Erythroblast (primary cell): Measurements from ENCODE around the gene PGC.

ENCODE experiments used
- DNase-seq, 2 experiments: peaks; one replicate each; lab custom pipeline; 2025; lab: John Stamatoyannopoulos, UW
- GATA1 ChIP-seq: IDR thresholded peaks from 2 replicates; pipeline ENCODE4 v1.6.1; 2011; ENCODE audit warnings: low read depth, mild to moderate bottlenecking, control low read depth, low read length, moderate library complexity
- POLR2A ChIP-seq: IDR thresholded peaks from 2 replicates; pipeline ENCODE4 v1.6.1; 2011; ENCODE audit warnings: mild to moderate bottlenecking, low read length

PGC gene

DNA sequence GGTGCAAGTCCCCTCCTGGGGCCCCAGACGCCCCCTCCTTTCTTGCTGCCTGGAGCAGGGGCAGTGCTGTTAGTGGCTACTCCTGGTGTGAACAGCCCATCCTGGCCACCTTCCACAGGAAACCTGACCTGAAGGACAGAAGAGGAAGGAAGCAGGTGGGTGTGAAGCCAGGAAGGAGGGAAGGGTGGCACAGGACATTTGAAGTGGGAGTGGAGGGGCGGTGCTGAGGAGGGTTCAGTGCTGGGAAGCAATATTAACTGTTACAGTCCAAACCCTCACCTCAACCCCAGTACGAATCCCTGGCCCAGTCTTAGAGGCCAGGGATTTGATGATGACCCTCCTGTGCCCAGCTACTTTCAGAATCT is 34.2 kb upstream of the PGC start:
- TF ChIP-seq POLR2A (no peak), GATA1 (no peak)
- DNase-seq: no peak

DNA sequence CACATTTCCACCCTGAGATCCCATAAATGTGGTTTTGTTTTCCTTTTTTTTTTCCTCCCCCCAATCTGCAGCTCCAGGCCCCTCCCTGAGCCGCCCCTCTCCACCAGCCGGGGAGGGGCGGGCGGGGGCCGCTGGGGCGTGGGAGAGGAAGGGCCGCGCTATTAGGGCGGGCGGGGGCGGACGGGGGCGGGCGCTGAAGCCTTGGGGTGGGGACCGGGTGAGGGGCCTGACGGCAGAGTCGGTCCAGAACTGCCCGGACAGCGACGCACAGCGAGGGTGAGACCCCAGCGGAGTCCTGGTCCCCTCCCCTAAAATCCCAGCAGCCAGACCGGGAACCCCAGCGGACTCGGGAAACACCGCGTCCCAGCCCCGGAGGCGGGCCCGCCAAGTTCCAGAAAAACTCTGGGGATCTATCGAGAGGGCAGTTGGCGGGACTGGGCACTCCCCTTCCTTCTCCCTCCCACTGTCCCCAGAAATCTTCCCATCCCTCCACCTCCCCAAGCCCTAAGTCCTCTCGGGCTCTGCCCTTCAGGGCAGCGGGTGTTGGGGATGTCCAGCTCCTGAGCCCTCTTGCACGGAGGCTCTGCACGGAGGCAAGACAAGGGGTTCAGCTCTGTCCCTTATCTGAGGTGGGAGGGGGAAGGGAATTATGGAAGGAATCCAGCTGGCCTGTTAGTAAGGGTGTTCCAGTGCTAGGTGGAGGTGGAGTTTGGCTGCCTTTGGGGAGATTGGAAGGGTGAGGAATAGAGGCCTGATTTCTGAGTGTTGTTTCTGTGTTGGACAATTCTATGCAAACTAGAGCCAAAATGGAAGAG is 33.6 kb upstream of the PGC start, which contains the start of gene PRICKLE4:
Gene PRICKLE4 (plus strand): TSS at position 232 of the 815 bp plus-strand sequence. CDS start 2,692 bp downstream, outside the sequence.
- peak; percentile 56 to 60 for DNase-seq
- TF ChIP-seq GATA1 (no peak), POLR2A (no peak)

DNA sequence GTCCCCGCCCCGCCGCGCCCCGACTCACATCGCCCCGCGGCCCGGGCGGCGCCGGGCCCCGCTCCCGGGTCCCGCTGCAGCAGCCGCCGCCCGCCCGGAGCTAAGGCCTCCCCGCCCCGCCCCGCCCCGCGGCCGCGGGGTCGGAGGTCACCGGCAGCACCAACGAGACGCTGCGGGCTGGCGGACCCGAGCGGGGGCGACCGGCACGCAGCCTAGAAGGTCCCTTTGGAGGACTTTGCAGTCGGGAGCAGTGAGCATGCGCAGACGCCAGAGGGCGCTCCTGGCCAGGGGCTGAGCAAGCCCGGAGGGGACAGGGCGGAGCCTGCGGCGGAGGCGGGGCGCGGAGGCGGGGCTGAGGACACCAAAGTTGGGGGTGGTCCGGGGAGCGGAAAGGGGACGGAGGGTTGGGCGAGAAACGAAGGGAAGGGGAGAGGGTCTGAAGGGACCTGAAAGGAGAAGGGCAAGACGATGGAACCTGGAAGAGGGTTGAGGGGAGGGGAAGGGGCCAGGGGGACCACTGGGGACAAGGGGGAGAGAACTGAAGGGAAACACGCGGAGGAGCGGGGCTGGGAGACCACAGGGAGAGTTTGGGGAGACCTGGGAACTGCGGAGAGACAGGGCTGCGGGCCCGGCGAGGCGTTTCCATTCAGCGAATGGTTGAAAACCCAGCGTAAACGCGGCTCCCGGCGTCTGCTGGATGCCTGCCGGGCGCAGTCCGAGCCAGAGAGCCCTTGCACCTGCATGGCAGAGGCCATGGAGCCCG is 32.8 kb upstream of the PGC start, which contains the start of gene FRS3:
Gene FRS3 (minus strand): TSS at position 113 of the 763 bp plus-strand sequence. CDS start 2,913 bp downstream, outside the sequence.
- TF ChIP-seq GATA1 (no peak), POLR2A (peak; percentile 13)
- peak; percentile 96 to 98 for DNase-seq

DNA sequence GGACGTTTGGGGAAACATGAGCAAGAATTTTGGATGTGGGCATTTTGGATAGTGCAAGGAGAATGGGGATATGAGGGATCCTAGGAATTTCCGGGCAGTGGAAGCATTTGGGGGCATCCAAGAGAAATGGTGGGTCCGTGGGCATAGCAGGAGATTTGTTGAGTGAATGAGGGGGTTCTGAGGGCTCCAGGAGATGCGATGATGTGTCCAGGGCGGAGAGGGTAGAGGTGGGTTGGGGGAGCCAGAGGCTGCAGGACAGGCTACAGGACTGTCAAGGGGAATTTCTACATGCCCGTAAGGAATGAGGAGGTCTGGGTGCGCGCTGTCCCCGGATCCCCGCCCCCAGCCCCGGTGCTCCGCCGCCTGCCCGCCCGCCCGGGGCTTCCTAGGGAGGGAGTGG is 32.1 kb upstream of the PGC start:
- TF ChIP-seq POLR2A: no peak
- TF ChIP-seq GATA1: no peak
- no peak for DNase-seq

DNA sequence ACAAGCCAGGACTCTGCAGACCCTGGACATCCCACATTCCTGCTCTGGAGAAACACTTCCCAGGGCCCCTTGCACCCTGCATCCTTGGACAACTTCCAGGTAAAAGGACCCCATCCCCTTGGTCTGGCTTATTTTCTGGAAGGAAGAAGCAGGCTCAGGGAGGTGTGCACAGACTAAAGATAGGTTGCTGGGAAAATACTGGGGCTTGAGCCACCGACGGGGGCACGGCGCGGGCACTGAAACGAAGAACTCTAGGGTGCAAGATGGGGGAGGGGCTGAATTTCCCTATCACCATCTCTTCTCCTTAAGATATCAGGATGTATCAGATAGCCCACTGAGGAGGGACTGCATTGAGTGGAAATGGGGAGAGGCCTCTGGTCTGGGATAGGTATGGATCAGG is 31.7 kb upstream of the PGC start:
- DNase-seq: no peak
- TF ChIP-seq GATA1 (no peak), POLR2A (no peak)

DNA sequence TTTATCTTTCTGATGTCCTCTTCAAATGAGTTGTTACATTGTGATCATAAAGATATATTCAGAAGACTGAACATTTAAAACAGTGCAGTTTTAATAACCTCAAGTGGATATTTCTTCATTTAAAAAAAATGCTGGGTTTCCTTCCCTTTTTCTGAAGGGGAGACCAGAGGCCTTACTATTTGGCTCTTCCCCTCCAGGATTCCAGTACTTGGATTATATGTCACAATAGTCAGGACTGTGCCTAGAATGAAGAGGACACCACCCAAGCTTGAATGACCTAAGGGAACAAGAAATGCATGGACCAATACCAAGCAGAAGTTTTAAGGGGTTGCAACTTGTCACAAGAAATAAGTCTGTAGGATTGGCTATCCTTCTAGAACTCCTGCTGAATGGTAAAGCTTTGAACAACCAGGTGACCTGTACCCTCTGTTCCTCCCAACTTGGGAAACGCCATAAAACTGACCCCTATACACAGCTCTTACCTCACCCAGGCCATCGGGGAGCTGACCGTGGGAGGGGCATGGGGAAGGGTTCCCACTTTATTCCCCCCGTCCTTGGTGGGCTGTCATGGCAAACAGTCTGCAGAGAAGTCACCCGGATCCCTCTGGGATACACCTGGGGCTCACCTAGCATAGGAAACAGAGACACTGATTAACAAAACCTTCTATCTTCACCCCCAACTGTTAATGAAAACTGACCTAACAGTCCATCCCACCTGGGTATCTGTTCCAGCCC is 30.5 kb upstream of the PGC start:
- DNase-seq: no peak
- TF ChIP-seq GATA1 (no peak), POLR2A (no peak)

DNA sequence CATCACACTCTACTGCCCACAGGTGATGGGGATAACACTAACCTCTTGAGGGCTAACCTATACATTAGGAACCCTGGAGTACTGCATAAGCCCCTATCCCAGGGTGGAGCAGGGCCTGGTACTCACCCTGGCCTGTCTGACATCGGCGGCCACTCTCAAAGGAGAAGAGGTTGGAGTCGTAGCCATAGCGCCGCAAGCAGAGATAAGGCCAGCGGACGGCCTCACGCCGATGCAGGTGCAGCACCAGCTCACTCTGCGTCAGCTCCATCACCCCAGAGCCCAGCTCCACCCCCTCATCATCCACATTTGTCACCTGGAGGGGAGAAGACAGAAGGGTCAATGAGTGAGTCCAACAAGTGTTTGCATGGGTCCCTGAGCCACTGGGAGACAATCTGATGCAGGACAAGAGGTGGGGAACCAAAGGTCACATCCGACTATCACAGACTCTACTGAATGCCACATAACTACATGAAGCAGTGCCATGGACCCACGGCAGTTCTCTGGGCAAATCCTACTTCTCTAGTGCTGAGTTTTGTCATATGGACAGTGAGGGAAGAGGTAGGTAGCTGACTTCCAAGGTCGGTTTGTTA is 28.2 kb upstream of the PGC start:
- no peak for DNase-seq
- TF ChIP-seq POLR2A (no peak), GATA1 (no peak)

DNA sequence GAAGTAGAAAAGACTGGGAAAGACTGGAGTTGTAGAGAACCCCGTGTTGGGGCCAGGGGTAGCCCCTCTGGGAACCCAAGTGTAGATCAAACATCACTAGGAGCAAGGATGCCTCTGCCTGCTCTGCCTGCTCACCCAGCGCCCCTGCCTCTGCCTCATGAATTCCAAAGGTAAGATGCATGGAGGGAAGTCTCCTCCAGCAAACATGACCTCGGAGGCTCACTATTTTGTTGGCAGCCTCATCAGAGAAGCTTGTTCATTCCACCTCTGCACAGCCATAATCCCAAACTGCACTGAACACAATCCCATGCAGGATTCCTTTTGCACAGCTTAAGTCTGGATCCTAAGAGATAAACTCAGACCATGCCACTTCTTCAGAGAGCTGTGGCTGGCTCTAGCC is 27.6 kb upstream of the PGC start:
- no peak for TF ChIP-seq GATA1
- TF ChIP-seq POLR2A: no peak
- DNase-seq: no peak

DNA sequence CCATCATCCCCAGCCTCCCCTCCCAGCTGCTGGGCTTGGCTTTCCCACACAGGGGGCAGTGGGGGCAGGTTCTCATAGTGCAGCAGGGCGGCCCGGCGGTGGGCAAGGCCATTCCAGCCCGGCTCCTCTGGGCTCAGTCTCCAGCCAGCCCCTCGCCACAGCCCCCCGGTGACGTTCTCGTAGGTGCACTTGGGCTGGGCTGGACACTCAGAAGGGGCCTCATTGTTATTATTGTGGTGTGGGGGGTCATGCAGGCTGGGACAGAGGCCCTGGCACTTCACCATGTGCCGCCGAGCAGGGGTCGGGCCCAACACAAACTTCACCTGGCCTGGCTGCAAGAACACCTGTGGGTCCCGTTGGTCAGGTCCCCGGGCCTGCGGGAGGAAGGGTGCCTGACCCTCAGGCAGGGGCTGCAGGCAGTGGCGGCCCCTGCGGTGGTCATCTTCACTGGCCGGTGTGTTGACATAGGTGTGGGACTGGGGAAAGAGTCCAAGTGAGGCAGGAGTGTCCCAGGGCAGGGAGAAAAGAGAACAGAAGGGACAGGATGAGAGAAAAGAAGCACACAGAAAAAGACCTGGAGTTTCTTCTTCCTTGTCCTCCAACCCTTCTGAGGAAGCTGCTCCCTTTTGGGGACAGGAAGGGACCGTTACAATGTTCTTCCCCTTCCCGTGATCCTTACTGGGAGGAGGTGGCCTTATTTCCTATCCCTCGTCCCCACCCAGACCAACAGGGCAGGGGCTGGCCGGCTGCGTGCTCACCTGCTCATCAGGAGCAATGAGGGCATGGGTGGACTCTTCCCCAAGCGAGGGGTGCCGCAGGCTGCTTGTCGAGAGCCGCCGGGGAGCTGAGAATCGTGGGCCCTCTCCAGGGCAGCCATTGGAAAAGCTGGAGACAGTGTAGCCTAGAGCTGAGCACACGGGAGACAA is 24.1 kb upstream of the PGC start:
- no peak for TF ChIP-seq POLR2A
- TF ChIP-seq GATA1: no peak
- no peak for DNase-seq

DNA sequence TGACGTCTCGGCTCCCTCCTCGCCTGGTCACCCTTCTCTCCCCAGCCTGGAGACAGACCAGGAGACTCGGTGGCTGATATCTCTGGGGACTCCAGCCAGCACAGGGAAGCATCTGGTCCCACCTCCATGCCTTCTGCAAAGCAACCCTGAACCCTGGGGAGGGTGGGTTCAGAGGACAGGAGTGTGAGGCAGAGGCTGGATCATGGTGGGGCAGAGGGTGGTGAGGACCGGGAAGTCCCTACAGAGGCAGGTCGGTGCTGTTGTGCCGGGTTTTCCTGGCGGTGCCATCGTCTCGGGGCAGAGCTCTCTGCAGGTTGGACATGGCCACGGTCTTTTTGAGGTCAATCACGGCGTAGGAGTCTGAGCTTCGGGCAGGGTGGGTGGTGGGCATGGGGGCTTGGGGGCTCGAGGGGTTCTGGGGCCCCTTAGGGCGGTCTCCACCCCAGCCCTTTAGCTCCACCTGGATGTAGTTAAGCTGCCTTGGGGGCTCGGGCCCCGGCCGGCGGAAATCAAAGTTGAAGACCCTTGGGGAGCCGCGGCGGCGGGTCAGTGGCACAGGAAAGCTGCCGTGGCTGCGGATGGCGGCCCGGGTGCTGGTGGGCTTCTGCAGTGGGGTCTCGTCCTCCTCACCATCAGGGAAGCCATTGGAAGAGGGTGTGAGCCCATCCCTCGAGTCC is 23.3 kb upstream of the PGC start:
- DNase-seq: no peak
- no peak for TF ChIP-seq GATA1
- no peak for TF ChIP-seq POLR2A

DNA sequence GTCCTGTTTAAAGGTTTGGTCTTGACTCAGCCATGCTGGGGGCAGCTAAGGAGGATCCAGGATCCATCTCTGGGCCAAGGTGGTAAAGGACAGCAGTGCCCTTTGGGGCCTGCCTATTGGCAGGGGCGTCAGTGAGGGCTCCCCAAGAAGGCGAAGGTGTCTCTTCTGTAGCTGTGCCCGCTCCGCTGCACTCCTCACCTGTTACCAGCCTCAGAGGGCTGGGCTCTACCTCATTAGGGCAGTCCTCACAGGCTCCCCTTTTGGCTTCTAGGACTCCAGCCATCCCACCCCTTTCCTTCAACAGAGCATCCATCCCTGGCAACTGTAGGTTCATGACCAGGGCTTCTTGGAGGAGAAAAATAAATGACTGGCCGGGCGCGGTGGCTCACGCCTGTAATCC is 22.2 kb upstream of the PGC start:
- no peak for TF ChIP-seq GATA1
- no peak for DNase-seq

DNA sequence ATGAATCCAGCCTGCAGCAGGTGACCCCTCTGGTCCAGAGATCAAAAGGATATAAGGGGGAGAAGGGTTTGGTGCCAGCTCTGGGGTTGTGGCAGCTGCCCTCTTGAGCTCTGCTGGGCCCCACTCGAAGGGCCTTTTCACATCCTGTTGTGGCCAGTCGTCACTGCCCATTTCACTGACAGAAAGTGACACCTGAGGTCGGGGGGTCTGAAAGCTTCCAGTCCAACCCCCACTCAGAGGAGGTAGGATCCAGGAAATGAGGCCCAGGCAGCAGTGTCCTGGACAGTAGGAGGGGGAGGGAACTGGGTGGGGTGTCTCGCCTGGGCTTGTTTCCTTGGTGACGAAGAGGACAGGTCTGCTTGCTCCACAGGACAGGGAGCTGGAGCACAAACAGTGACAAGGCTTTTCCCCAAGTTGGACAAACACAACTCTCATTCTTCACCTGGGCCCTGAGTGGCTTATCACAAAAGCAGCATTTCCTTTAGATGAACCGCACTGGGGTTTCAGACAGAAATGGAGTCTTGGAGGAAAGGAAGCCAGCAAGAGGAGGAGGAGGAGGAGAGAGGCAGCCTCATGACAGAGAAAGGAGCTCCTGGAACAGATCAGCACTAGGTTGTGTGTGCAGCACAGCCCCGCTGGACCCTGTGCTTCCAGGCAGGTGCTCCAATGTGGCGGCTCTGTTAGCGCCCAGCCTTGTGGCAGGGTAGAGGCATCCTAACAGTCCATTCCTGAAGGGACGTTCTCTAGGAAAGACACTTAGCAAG is 21.5 kb upstream of the PGC start:
- DNase-seq: peak; percentile 46 to 53
- TF ChIP-seq GATA1 (no peak), POLR2A (no peak)
